PC-9 (cell line): Measurements from ENCODE around the gene RXRA.

Experiments
- CTCF ChIP-seq: fragments of 200-600 bp; sonication (generic); conservative IDR thresholded peaks from 2 replicates; pipeline ENCODE4 v1.6.1; 2017; ENCODE audit warnings: mixed run types, antibody characterized with exemption, mild to moderate bottlenecking, moderate library complexity
- EZH2 ChIP-seq: fragments of 200-600 bp; sonication (generic); IDR thresholded peaks from 2 replicates; pipeline ENCODE4 v1.8.0; 2017; ENCODE audit warnings: antibody characterized with exemption, low read depth

- TF ChIP-seq CTCF: no peak
- TF ChIP-seq EZH2: no peak
These were observed 6.6 kb downstream of the RXRA start for GRCh38 chr9:134332841-134333233.
